Endothelial cell of umbilical vein (primary cell): Measurements from ENCODE around the gene BPTF. TPM values are rescaled to one million over a fixed set of nuclear protein-coding genes. Genes with fewer than 3 reads are reported as not detected.

Experiments used
- BruUV-seq: library from RNA; stranded (reverse); fragments of 400-500 nt; replicated peaks from 2 replicates; lab custom pipeline; 2021; lab: Mats Ljungman, UMichigan
- CTCF ChIA-PET: fragments of 300-600, 350-600 bp; sonication (Branson Sonifier 250); formaldehyde crosslinking; loops from one replicate; lab custom pipeline; 2021; ENCODE audit warnings: antibody characterized with exemption, inconsistent platforms; lab: Charles Lee
- POLR2A ChIA-PET: fragments of 300-600, 350-600 bp; sonication (Branson Sonifier 250); formaldehyde crosslinking; loops from one replicate; lab custom pipeline; 2021; ENCODE audit warnings: antibody characterized with exemption, inconsistent platforms; lab: Charles Lee
- DNase-seq: peaks from one replicate; pipeline ENCODE4 v3.0.0-alpha.2; 2011; ENCODE audit warnings: low read depth, low spot score
- FAIRE-seq: peaks from 2 replicates; lab custom pipeline; 2011; peaks lifted over from hg19 to GRCh38; lab: Jason Lieb, UNC
- H2AFZ ChIP-seq: 2 replicates; pipeline ENCODE4 v1.6.0; 2012; ENCODE audit warnings: low read depth, low read length, control low read depth, inconsistent platforms
- H3K27ac ChIP-seq: 2 replicates; pipeline ENCODE4 v1.5.1; 2011; ENCODE audit warnings: low read depth, mild to moderate bottlenecking, control low read depth, low read length, moderate library complexity; ENCODE audit not compliant: insufficient read depth
- H3K27me3 ChIP-seq, 2 experiments: 2 replicates each; pipeline versions ENCODE4 v1.6.0 to v1.6.1; 2011; ENCODE audit warnings: low read length in 2 of 2, mixed read lengths in 1 of 2; ENCODE audit not compliant: control insufficient read depth in 2 of 2, insufficient read depth in 2 of 2
- H3K36me3 ChIP-seq, 2 experiments: 2 replicates in 1 of 2; 3 replicates in 1 of 2; pipeline ENCODE4 v1.5.1; 2011; ENCODE audit warnings: low read length in 2 of 2, mild to moderate bottlenecking in 1 of 2, moderate library complexity in 1 of 2; ENCODE audit not compliant: control insufficient read depth in 2 of 2, insufficient read depth in 2 of 2; ENCODE audit errors: extremely low read depth in 1 of 2
- H3K4me1 ChIP-seq: 3 replicates; pipeline ENCODE4 v1.5.1; 2011; ENCODE audit warnings: mild to moderate bottlenecking, low read length; ENCODE audit not compliant: control insufficient read depth, insufficient read depth; ENCODE audit errors: extremely low read depth
- H3K4me2 ChIP-seq: 2 replicates; pipeline ENCODE4 v1.6.1; 2011; ENCODE audit warnings: low read length, control low read depth, mixed read lengths; ENCODE audit not compliant: insufficient read depth
- H3K4me3 ChIP-seq, 3 experiments: fragments of 200-600 bp in 1 of 3; sonication (generic), shearing (Covaris generic) in 1 of 3; replicated peaks in 1 of 3; 2 replicates each; pipeline ENCODE4 v1.5.1; 2011 to 2016; ENCODE audit warnings: control low read depth in 3 of 3, low read length in 3 of 3, mild to moderate bottlenecking in 2 of 3, inconsistent platforms in 1 of 3, low read depth in 1 of 3, moderate library complexity in 1 of 3; ENCODE audit not compliant: insufficient read depth in 1 of 3
- H3K79me2 ChIP-seq: 2 replicates; pipeline ENCODE4 v1.6.0; 2012; ENCODE audit warnings: low read length, inconsistent platforms; ENCODE audit not compliant: control insufficient read depth, insufficient read depth
- H3K9ac ChIP-seq: replicated peaks from 2 replicates; pipeline ENCODE3; 2011; ENCODE audit warnings: low read length, control low read depth; ENCODE audit not compliant: insufficient read depth; ENCODE audit errors: extremely low read depth
- H3K9me1 ChIP-seq: replicated peaks from 3 replicates; pipeline ENCODE4 v1.6.0; 2011; ENCODE audit warnings: mild to moderate bottlenecking, low read length; ENCODE audit not compliant: control insufficient read depth, insufficient read depth; ENCODE audit errors: extremely low read depth
- H3K9me3 ChIP-seq: replicated peaks from 2 replicates; pipeline ENCODE4 v1.5.1; 2012; ENCODE audit warnings: low read length, inconsistent platforms; ENCODE audit not compliant: control insufficient read depth, insufficient read depth
- H4K20me1 ChIP-seq: replicated peaks from 2 replicates; pipeline ENCODE3; 2011; ENCODE audit warnings: mild to moderate bottlenecking, low read length; ENCODE audit not compliant: control insufficient read depth, insufficient read depth; ENCODE audit errors: extremely low read depth
- EZH2 ChIP-seq: IDR thresholded peaks from 2 replicates; pipeline ENCODE4 v1.6.1; 2012; ENCODE audit warnings: borderline replicate concordance, low read depth, mild to moderate bottlenecking, moderate library complexity, low read length, inconsistent platforms; ENCODE audit not compliant: severe bottlenecking
- FOS ChIP-seq: IDR thresholded peaks from 2 replicates; pipeline ENCODE4 v1.6.1; 2011; ENCODE audit warnings: mild to moderate bottlenecking, low read length, moderate library complexity, borderline replicate concordance; ENCODE audit not compliant: insufficient read depth
- GATA2 ChIP-seq: IDR thresholded peaks from 2 replicates; pipeline ENCODE4 v1.7.0; 2011; ENCODE audit warnings: low read depth, mild to moderate bottlenecking, moderate library complexity, mixed read lengths, low read length; ENCODE audit not compliant: insufficient read length, insufficient read depth
- JUN ChIP-seq: IDR thresholded peaks from 2 replicates; pipeline ENCODE4 v1.6.1; 2011; ENCODE audit warnings: borderline replicate concordance, low read depth; ENCODE audit not compliant: insufficient read length, insufficient read depth
- MYC ChIP-seq: IDR thresholded peaks from one replicate; pipeline ENCODE4 v1.6.1; 2011; ENCODE audit warnings: mild to moderate bottlenecking, low read depth, low read length
- POLR2A ChIP-seq: IDR thresholded peaks from 2 replicates; pipeline ENCODE4 v1.6.1; 2012; ENCODE audit warnings: low read depth, mild to moderate bottlenecking, control low read depth, low read length
- POLR2AphosphoS5 ChIP-seq: IDR thresholded peaks from 2 replicates; pipeline ENCODE4 v1.6.1; 2012; ENCODE audit warnings: low read depth, mild to moderate bottlenecking, control low read depth, low read length, moderate library complexity; ENCODE audit not compliant: insufficient read depth
- dilution Hi-C: fragments of 300-500 bp; cut with MboI; formaldehyde crosslinking; loops from one replicate; pipeline ENCODE4 v1.15.0; 2019; ENCODE audit warnings: low sequenced_read_pairs; ENCODE audit not compliant: extremely low pct_ligation_motif_present
- intact Hi-C: fragments of 100-400 bp; cut with micrococcal nuclease; formaldehyde crosslinking; loops from one replicate; pipeline ENCODE4 v1.10.0; 2022
- polyA plus RNA-seq, 4 experiments: library from polyadenylated mRNA; depleted of rRNA in 3 of 4; stranded (reverse) in 3 of 4; unstranded in 1 of 4; fragments of >200 nt; gene quantifications; 2 replicates each; pipeline versions ENCODE4 v1.2.1 to v1.2.3, GENCODE V29; 2011 to 2012; ENCODE audit warnings: missing spikeins in 1 of 4
- total RNA-seq: library from RNA; stranded (reverse); gene quantifications from 2 replicates; pipeline ENCODE4 v1.2.3, GENCODE V29; 2021
- TF ChIP-seq, protein P1 (sequence below): IDR thresholded peaks from 2 replicates; pipeline ENCODE4 v1.6.1; 2011; ENCODE audit not compliant: insufficient read depth, insufficient read length
- TF ChIP-seq, protein P2 (sequence below), 2 donors: IDR thresholded peaks; 1 replicate in 1 of 2; 2 replicates in 1 of 2; pipeline ENCODE4 v1.5.1; 2011; ENCODE audit warnings: low read length in 2 of 2, mild to moderate bottlenecking in 2 of 2, moderate library complexity in 2 of 2, control low read depth in 1 of 2, inconsistent platforms in 1 of 2, low read depth in 1 of 2; ENCODE audit not compliant: insufficient read depth in 1 of 2; ENCODE audit errors: extremely low read depth in 1 of 2

BPTF gene
- total and polyA plus RNA-seq, 2 donors (not counting 3 experiments of a cell fraction or from before 2014, with no cell fraction given): 41.0 to 88.1 TPM

DNA sequence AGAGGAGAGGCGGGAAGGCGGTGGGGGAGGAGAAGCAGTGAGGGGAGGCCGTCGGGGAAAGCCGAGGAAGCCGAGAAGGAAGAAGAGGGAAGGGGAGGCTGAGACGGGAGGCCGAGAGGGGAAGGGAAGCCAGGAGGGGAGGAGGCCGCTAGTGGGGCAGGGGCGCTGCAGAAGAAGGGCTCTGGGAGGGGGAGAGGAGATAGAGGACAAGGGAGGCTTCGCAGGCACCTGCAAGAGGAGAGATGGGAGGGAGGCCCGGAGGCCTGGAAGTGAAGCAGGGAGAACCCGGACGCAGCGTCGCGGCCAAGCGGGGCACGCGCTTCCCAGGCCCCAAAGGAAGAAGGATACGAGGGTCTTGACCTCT lies 168.7 kb downstream of the BPTF start:
- FAIRE-seq (no peak), DNase-seq (peak; percentile 60)
- dilution Hi-C loops (no loop called here), intact Hi-C loops (no loop called here)
- Histone ChIP-seq H3K36me3 (peaks cover 0 to 4% of the 10 kb centered on the region in 2 experiments), H3K9me1 (no peaks in the 10 kb centered on the region), H3K27me3 (no peaks in the 10 kb centered on the region), H3K4me3 (peak overlapping the region; percentile 18 to 50 (median 49)), H3K27ac (peak overlapping the region; percentile 60), H4K20me1 (no peaks in the 10 kb centered on the region), H3K9ac (peak overlapping the region; percentile 80), H3K9me3 (no peaks in the 10 kb centered on the region), H3K4me1 (peaks cover 19% of the 10 kb centered on the region), H2AFZ (peak overlapping the region; percentile 68), H3K79me2 (no peaks in the 10 kb centered on the region), H3K4me2 (peak overlapping the region; percentile 54)
- CTCF ChIA-PET: interaction anchor here (0.7 to 3.9 kb wide), 2 partner anchors 26 to 51 kb away, joined by 4 to 13 read pairs; no protein-coding TSS in a partner anchor
- POLR2A ChIA-PET: interaction anchor here (1.0 kb wide), 1 partner anchor 42 kb away, joined by 6 read pairs; the partner anchor contains the start of gene KPNA2
- no peak for TF ChIP-seq MYC
- TF ChIP-seq JUN: no peak
- TF ChIP-seq GATA2: no peak
- no peak for TF ChIP-seq POLR2AphosphoS5
- BruUV-seq: no TSS peak

DNA sequence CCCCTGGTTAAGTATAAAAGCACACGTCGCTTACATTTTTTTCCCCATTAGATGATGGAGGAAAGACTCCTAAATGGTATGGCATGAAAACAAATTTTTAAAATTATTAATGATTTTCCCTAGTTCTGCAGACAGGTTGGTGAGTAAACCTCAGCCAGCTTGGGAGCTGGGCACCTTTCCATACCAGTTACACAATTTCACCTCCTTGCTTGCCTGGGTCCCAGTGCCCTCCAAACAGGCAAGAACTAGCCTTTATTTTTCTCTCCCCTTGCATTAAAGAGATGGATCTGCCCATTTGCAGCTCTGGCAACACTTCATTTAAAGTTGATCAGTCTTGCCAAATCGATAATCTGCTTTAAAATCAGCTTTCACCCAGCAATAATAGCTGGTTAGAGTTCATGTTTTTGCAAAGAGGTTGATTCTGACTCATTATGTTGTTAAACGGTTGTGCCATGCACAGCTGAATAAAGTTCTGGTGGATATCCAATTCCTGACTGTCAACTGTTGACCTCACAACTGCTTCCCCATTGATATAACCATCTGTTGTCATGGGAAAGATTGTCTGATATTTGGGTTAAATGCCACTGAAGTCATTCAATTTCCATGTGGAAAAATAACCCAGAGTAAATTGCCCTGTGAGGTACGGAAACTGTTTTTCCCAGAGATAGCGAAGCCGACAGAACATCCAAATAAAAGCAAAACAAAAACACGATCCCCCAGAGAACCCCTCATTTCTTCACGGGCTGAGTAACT lies 169.7 kb downstream of the BPTF start:
- CTCF ChIA-PET: interaction anchor here (0.6 to 3.9 kb wide), 5 partner anchors 10 to 25 kb away, joined by 3 to 13 read pairs (median 3); no protein-coding TSS in a partner anchor
- Histone ChIP-seq H4K20me1 (no peaks in the 10 kb centered on the region), H3K4me3 (peak overlapping the region; percentile 42 to 72 (median 63)), H3K4me1 (peaks cover 19% of the 10 kb centered on the region), H3K36me3 (peaks cover 0 to 4% of the 10 kb centered on the region in 2 experiments), H2AFZ (peak overlapping the region; percentile 93), H3K9me1 (no peaks in the 10 kb centered on the region), H3K27me3 (no peaks in the 10 kb centered on the region), H3K27ac (peak overlapping the region; percentile 62), H3K9me3 (no peaks in the 10 kb centered on the region), H3K9ac (peak overlapping the region; percentile 81), H3K79me2 (no peaks in the 10 kb centered on the region), H3K4me2 (peak overlapping the region; percentile 64)
- DNase-seq: peak; percentile 98
- intact Hi-C loops (loop anchor here (1.0 kb wide), 4 partner anchors 16 to 58 kb away; partner anchors contain the start of gene KPNA2), dilution Hi-C loops (no loop called here)
- no TSS peak for BruUV-seq
- FAIRE-seq: peak; percentile 87
- TF ChIP-seq, protein P1, sequence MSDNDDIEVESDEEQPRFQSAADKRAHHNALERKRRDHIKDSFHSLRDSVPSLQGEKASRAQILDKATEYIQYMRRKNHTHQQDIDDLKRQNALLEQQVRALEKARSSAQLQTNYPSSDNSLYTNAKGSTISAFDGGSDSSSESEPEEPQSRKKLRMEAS: no peak
- TF ChIP-seq MYC (no peak), POLR2A (peak; percentile 49), POLR2AphosphoS5 (peak; percentile 59), FOS (peak; percentile 51), EZH2 (no peak), JUN (peak; percentile 88), GATA2 (peak; percentile 86)
- TF ChIP-seq, protein P2, sequence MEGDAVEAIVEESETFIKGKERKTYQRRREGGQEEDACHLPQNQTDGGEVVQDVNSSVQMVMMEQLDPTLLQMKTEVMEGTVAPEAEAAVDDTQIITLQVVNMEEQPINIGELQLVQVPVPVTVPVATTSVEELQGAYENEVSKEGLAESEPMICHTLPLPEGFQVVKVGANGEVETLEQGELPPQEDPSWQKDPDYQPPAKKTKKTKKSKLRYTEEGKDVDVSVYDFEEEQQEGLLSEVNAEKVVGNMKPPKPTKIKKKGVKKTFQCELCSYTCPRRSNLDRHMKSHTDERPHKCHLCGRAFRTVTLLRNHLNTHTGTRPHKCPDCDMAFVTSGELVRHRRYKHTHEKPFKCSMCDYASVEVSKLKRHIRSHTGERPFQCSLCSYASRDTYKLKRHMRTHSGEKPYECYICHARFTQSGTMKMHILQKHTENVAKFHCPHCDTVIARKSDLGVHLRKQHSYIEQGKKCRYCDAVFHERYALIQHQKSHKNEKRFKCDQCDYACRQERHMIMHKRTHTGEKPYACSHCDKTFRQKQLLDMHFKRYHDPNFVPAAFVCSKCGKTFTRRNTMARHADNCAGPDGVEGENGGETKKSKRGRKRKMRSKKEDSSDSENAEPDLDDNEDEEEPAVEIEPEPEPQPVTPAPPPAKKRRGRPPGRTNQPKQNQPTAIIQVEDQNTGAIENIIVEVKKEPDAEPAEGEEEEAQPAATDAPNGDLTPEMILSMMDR (IDR thresholded peaks at IDR 0.05; ENCODE audit: extremely low read depth in 1 of 2, insufficient read depth in 1 of 2, low read depth in 1 of 2, low read length in 2 of 2): no peak
- POLR2A ChIA-PET: interaction anchor here (1.1 kb wide), 1 partner anchor 40 kb away, joined by 4 read pairs; the partner anchor contains the start of gene KPNA2
